ENCODE data around the gene FHOD3. TPM values are rescaled to one million over a fixed set of nuclear protein-coding genes. Genes with fewer than 3 reads are reported as not detected.

FHOD3 gene
- total RNA-seq, 1 experiment from 2014 or later: 0.34 TPM

DNA sequence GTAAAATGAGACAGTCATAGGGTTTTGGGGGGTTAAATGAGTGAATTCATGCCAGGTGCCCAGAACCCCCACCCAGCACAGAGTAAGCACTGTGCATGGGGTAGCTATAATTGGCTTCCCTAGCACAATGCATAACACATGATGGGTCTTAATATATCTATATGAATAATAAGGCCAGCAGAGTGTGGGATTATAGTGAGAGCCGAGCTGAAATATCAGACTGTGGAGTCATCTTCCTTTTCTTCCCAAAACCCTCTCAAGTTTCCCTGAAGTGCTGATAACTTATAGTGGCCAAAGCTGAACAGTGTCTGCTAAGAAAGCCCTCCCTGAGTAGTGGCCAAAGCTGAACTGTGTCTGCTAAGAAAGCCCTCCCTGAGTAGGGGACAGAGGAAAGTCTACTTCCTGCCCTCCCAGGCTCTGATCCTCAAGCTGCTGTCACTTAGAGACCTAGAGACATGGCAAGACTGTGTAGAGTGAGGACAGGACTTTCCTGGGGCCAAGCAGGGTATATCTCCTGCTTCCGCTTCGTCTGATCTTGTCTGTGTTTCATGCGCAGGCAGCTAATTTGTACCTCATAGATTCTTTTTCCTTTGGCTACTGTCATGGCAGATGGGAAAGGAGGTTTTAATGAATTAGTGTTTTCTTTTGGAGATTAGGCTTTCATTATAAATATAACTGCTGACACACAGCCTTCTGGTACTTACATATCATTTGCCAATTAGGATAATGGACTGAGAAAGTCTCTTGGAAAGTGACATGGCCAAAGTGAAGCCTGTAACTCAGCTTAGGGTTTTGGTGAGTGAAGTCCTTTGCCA, 94.9 kb downstream of the FHOD3 start:
- DNase-seq (ENCODE audit: low spot score): no peak

GRCh38 chr18:36392979-36393287, 95.4 kb downstream of the FHOD3 start:
- Histone ChIP-seq H3K9me3 (ENCODE audit: low read depth, low read length, poor library complexity, severe bottlenecking) (peaks cover 7% of the 10 kb centered on the region), H3K4me1 (ENCODE audit: insufficient read depth, low read length, poor library complexity, severe bottlenecking) (no peaks in the 10 kb centered on the region), H3K36me3 (ENCODE audit: insufficient read depth, low read length, poor library complexity, severe bottlenecking) (no peaks in the 10 kb centered on the region), H3K27ac (ENCODE audit: low read depth, low read length, poor library complexity, severe bottlenecking) (no peak overlapping the region), H3K27me3 (replicated peaks; ENCODE audit: insufficient read depth, low read depth, low read length, poor library complexity) (no peaks in the 10 kb centered on the region), H3K4me3 (ENCODE audit: low read depth, low read length, poor library complexity, severe bottlenecking) (no peak overlapping the region)
- no peak for DNase-seq (ENCODE audit: low spot score)
- BruUV-seq (replicated peaks): no TSS peak
- ChIA-PET POLR2A (ENCODE audit: low non-redundant PET) (no interaction called here), CTCF (no interaction called here)
- TF ChIP-seq CTCF (conservative IDR thresholded peaks at IDR 0.05; ENCODE audit: low read depth, low read length) (no peak), EZH2 (IDR thresholded peaks at IDR 0.05; ENCODE audit: borderline replicate concordance, low read depth, low read length, poor library complexity, severe bottlenecking) (no peak)
- intact Hi-C loops (cut with micrococcal nuclease; ENCODE audit: unreplicated experiment): no loop called here

More for the DNA sequence above, 94.9 kb downstream of the FHOD3 start:
- POLR2A ChIA-PET (ENCODE audit: low non-redundant PET): no interaction called here
- intact Hi-C loops (cut with micrococcal nuclease; ENCODE audit: unreplicated experiment): no loop called here
- no peak overlapping the region for H3K4me3 ChIP-seq (ENCODE audit: low read depth, low read length, poor library complexity, severe bottlenecking)
- no peak for TF ChIP-seq EZH2 (IDR thresholded peaks at IDR 0.05; ENCODE audit: borderline replicate concordance, low read depth, low read length, poor library complexity, severe bottlenecking)
- no peak for TF ChIP-seq CTCF (conservative IDR thresholded peaks at IDR 0.05; ENCODE audit: low read depth, low read length)
- peaks cover 7% of the 10 kb centered on the region for H3K9me3 ChIP-seq (ENCODE audit: low read depth, low read length, poor library complexity, severe bottlenecking)
- CTCF ChIA-PET: no interaction called here
- no peaks in the 10 kb centered on the region for H3K4me1 ChIP-seq (ENCODE audit: insufficient read depth, low read length, poor library complexity, severe bottlenecking)
- no peaks in the 10 kb centered on the region for H3K36me3 ChIP-seq (ENCODE audit: insufficient read depth, low read length, poor library complexity, severe bottlenecking)
- no TSS peak for BruUV-seq (replicated peaks)
- H3K27me3 ChIP-seq (replicated peaks; ENCODE audit: insufficient read depth, low read depth, low read length, poor library complexity): no peaks in the 10 kb centered on the region
- H3K27ac ChIP-seq (ENCODE audit: low read depth, low read length, poor library complexity, severe bottlenecking): no peak overlapping the region

DNA sequence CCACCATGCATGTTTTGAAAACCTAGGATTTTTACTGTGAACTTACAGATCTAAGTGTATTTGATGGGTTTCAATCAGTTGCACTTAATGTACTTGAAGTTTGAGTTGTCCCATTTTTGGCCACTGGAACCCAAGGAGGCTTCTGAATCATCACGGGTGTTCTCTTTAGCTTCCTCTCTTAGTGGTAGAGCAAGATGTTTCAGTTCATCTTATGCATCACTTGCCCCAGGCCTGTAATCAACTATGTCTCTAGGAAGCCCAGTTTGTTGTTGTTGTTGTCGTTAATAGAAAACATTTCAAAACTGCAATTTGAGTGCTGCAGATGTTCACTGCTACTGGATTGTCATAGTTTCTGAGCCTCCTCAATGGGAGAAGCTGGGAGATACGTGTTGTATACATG, 97.0 kb downstream of the FHOD3 start:
- H3K4me1 ChIP-seq (ENCODE audit: insufficient read depth, low read length, poor library complexity, severe bottlenecking): no peaks in the 10 kb centered on the region

More for the DNA sequence above, 97.0 kb downstream of the FHOD3 start:
- POLR2A ChIA-PET (ENCODE audit: low non-redundant PET): no interaction called here
- intact Hi-C loops (cut with micrococcal nuclease; ENCODE audit: unreplicated experiment): no loop called here
- Histone ChIP-seq H3K9me3 (ENCODE audit: low read depth, low read length, poor library complexity, severe bottlenecking) (peaks cover 7% of the 10 kb centered on the region), H3K27me3 (replicated peaks; ENCODE audit: insufficient read depth, low read depth, low read length, poor library complexity) (no peaks in the 10 kb centered on the region), H3K27ac (ENCODE audit: low read depth, low read length, poor library complexity, severe bottlenecking) (no peak overlapping the region), H3K4me3 (ENCODE audit: low read depth, low read length, poor library complexity, severe bottlenecking) (no peak overlapping the region), H3K36me3 (ENCODE audit: insufficient read depth, low read length, poor library complexity, severe bottlenecking) (no peaks in the 10 kb centered on the region)
- DNase-seq (ENCODE audit: low spot score): no peak
- TF ChIP-seq CTCF (conservative IDR thresholded peaks at IDR 0.05; ENCODE audit: low read depth, low read length): no peak
- no peak for TF ChIP-seq EZH2 (IDR thresholded peaks at IDR 0.05; ENCODE audit: borderline replicate concordance, low read depth, low read length, poor library complexity, severe bottlenecking)
- BruUV-seq (replicated peaks): no TSS peak
- CTCF ChIA-PET: interaction anchor here (0.7 kb wide), 1 partner anchor 20 kb away, joined by 3 read pairs; no protein-coding TSS in a partner anchor

Measured in A673 (cell line).